LoVo (cell line): ENCODE data around the gene CYP1A2.
"Not testable (repeated sequence)": the region's sequence is repeated elsewhere in the genome, so short reads cannot be mapped to it uniquely, and the experiment has no call there.

ENCODE experiments used
- DNase-seq: peaks from one replicate; pipeline ENCODE4 v3.0.0-alpha.2; 2016; ENCODE audit warnings: low spot score

The CYP1A2 gene

DNA sequence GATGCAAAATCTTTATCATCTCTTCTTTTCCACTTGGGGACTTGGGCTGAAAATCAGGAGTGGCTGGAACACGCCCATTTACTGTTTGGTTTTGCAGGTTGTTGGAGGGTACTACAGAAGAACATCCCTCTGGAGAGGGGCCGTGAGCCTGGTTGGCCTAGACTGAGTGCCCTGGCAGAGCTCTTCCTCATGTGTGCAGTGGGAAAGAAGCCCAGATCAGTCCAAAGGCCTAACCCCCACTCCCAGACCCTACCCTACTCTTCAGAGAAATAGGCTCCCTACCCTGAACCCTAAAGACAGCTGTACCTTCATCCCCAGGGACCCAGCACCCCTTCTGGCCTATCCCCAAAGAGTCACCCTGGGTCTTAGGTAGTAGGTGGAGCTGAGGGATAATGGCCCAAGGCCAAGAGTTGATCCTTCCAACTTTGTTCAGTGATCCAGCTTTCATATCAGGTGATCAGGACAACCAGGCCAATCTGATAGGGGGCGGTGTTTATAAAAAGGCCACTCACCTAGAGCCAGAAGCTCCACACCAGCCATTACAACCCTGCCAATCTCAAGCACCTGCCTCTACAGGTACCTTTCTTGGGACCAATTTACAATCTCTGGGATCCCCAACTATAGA is at the start of gene CYP1A2:
CYP1A2 (plus strand) TSS at position 524 of the 625 bp plus-strand sequence. CDS start 894 bp downstream, outside the sequence.
- DNase-seq = no peak

- no peak for DNase-seq
These were observed 39.6 kb upstream of the CYP1A2 start for GRCh38 chr15:74709011-74709410.

GRCh38 chr15:74709892-74710291 is 38.8 kb upstream of the CYP1A2 start:
- DNase-seq = no peak

GRCh38 chr15:74710319-74711094 is 38.1 kb upstream of the CYP1A2 start:
- no peak for DNase-seq

- DNase-seq = no peak
These were observed 36.3 kb upstream of the CYP1A2 start for GRCh38 chr15:74712311-74712710.

DNA sequence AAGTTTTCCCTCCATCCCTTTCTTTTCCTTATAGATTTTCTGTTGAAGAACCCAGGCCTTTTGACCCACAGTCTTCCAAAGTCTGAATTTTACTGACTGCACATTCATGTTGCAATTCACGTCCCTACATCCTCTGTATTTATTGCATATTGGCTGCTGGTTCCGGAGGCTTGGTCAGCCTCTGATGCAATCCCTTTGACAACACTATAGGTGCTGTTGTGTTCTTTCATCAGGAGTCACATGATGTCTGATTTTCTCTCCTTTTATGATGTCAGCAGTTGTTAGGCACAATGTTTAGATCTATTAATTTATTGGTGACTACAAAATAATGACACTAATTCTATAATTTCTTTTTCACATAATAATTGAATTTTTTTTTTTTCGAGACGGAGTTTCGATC is 32.0 kb upstream of the CYP1A2 start:
- DNase-seq = no peak

GRCh38 chr15:74722591-74722990 is 26.1 kb upstream of the CYP1A2 start:
- DNase-seq = no peak

GRCh38 chr15:74723187-74723586 is 25.5 kb upstream of the CYP1A2 start:
- no peak for DNase-seq

DNA sequence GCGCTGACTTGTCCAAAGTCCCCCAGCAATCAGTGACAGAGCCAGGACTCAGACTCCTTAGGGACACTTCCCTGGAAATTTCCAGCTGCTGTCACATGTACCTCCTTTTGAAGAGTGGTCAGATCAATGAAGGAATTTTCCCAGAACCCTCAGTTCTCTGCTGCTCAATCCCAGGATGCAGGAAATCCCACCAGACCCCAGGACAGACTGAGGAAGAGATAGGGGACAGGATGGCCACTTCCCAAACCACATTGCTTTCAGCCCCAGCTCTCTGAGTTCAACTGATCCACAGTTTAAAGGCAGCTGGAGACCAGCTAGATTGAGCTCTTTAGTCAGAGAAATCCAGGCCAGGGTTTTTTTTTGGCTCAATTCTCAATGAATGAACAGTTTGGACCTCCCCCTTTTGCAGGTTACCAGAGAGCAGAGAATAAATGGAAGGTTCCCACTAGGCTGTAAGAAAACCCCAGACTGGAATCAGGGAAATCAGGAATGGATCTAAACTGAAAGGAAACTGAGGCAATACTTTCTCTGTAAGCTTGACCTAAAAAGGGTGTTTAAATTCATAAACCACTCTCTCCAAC is 24.8 kb upstream of the CYP1A2 start:
- DNase-seq = peak; percentile 68

DNA sequence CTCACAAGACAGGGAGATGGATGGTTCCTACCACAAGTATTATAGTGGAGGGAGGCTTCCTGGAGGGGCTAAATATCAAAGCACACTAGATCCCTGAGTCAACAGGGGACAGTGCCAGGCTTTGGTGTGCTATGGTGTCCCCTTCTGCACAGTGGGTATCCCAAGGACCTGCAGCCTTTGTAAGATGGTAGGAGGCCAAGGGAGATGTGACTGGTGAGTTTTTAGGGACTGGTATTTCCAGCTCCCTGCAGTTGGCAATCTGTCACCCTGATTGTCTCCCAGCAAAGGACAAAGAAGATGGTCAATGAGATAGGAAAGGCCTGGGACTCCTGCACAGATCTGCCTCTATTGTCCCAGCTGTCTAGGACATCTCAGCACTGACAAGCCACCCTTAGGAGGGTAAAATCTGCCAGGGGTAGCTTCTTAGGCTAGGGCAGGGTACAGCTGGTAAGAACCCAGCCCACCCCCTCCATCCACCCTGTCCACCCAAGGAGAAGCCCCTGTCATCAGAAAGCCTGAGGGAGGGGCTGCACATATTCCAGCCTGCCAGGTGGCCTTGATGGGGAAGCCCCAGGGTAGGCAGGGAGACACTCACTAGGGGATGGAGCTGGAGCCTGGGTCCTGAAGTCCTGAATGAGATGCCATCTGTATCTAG is 23.9 kb upstream of the CYP1A2 start:
- DNase-seq = no peak

GRCh38 chr15:74725225-74725774 is 23.3 kb upstream of the CYP1A2 start, which contains the start of gene CYP1A1:
Gene CYP1A1 (minus strand): TSS chr15:74725528. CDS start chr15:74723097, 2,431 bp downstream.
- DNase-seq = peak; percentile 58

- DNase-seq = peak; percentile 56
These were observed 22.5 kb upstream of the CYP1A2 start for GRCh38 chr15:74725845-74726773.

DNA sequence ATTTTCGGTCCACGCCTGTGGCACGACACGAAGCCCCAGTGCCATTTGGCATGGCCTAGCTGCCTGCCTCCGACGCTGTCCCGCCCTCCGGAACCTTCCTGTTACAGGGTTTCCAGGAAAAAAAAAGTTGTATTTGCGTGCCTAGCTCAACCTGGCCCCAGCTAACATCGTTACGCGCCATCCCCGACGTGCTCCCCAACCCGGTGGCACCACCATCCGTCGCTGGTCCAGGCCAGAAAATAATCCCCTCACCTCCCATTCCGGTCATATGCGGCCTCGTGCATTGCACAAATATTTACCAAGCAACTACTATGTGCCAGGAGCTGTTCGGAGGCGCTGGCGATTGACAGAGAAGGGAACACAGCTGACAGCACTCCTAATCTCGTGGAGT is 21.9 kb upstream of the CYP1A2 start:
- DNase-seq = no peak

- DNase-seq = no peak
These were observed 20.9 kb upstream of the CYP1A2 start for GRCh38 chr15:74727727-74728126.

DNA sequence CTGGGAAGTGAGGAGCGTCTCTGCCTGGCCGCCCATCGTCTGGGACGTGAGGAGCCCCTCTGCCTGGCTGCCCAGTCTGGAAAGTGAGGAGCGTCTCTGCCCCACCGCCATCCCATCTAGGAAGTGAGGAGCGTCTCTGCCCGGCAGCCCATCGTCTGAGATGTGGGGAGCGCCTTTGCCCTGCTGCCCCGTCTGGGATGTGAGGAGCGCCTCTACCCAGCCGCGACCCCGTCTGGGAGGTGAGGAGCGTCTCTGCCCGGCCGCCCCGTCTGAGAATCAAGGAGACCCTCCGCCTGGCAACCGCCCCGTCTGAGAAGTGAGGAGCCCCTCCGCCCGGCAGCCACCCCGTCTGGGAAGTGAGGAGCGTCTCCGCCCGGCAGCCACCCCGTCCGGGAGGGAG is 19.9 kb upstream of the CYP1A2 start:
- not testable (repeated sequence) for DNase-seq

GRCh38 chr15:74729372-74729771 is 19.3 kb upstream of the CYP1A2 start:
- DNase-seq = not testable (repeated sequence)

DNA sequence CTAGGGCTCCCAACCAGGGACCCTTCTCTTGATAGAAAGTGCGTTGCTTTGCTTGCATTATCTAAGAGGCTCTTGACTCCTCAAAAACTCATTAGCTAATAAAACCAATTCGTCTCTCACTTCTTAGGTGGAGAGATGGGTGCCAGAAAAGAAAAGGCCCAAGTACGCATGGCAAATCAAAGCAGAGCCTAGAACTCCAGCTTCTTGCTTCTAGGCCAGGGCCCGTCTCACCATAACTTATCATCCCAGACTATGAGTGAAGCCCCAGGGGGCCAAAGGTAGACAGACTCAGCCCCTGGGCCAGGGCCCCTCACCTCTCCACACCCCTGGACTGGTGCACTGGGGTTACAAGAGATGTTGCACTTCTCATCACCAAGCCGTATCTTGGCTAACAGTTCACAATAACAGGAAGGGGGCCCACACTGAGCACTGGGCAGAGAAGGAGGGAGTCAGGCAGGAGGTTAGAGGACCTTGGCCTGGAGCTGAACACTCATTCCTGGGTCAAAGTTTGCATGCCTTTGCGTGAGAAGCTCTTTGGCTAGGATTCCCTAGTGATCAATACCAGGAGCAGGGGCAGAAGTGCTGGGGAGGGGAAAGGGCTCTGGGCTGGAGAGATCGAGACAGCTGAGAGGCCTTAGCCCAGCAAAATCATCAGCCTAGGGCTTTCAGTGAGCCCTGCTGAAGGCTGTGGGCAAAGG is 17.9 kb upstream of the CYP1A2 start:
- DNase-seq = no peak

DNA sequence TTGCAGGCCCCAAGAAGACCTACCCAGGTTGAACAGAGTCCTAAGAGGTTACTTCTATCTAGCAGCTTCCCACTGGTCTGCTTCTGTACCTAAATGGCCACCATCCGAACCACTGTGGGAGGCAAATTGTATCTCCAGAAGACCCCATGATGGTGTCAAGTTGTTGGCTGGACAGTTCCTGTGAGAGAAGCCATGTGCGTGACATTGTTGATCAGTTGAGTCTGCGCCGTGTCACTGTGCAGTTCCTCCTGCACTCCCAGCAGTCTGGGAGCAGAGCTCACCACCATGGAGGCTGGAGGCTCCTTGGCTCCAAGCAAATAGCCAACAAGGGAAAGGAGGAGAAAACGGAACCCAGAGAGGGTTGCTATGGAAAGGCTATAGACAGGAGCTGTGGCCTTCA is 15.8 kb upstream of the CYP1A2 start:
- DNase-seq = no peak

GRCh38 chr15:74733269-74733668 is 15.4 kb upstream of the CYP1A2 start:
- no peak for DNase-seq

DNA sequence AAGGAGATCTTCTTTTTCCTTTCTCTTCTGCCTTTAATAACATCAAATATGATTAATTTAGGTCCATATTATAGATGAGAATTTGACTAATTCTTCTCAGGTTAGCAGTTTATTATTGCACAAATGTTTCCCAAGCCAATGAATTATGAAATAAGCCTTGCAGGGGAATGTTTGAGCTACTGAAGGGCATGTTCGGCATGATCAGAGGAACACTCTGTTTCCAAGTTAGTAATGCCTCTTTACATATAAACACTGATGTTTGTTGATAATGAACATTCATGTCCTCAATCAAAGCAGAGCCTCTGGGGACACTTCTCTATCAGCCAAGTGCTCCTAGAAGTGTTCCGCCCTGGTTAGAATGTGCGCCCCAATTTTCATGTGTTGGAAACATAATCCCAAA is 13.3 kb upstream of the CYP1A2 start:
- no peak for DNase-seq

DNA sequence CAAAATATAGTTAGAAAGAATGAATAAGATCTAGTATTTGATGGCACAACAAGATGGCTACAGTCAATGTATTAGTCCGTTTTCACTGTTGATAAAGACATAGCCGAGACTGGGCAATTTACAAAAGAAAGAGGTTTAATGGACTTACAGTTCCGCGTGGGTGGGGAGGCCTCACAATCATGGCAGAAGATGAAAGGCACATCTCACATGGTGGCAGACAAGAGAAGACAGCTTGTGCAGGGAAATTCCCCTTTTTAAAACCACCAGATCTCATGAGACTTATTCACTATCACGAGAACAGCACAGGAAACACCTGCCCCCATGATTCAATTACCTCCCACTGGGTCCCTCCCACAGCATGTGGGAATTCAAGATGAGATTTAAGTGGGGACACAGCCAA is 10.4 kb upstream of the CYP1A2 start:
- not testable (repeated sequence) for DNase-seq
